HepG2 (cell line): ENCODE data around the gene UBP1. TPM values are rescaled to one million over a fixed set of nuclear protein-coding genes. Genes with fewer than 3 reads are reported as not detected.
A peak's percentile ranks its signal among the peaks of the same experiment; 100 is the strongest.

Experiments used
- ATAC-seq: fragments of 200-7000 bp; cut with Tn5 transposase; 3 replicates; pipeline ENCODE4 v1.9.1; 2020; ENCODE audit warnings: mild to moderate bottlenecking, moderate library complexity
- BruUV-seq: library from RNA; stranded (reverse); fragments of 400-500 nt; replicated peaks from 2 replicates; lab custom pipeline; 2021; lab: Mats Ljungman, UMichigan
- CTCF ChIA-PET: fragments of 300-600 bp; formaldehyde crosslinking; extraction: SDS; loops from one replicate; lab custom pipeline; 2021; ENCODE audit warnings: low total read pairs, inconsistent platforms, low intra/inter-chr PET ratio; lab: Yijun Ruan, JAX
- POLR2A ChIA-PET: fragments of 350-600 bp; sonication (Branson Sonifier 250); formaldehyde crosslinking; loops from one replicate; lab custom pipeline; 2020; ENCODE audit warnings: antibody characterized with exemption, inconsistent platforms; lab: Yijun Ruan, JAX
- DNase-seq: peaks from one replicate; pipeline ENCODE4 v3.0.0-alpha.2; 2015; ENCODE audit warnings: low spot score
- FAIRE-seq: peaks from 3 replicates; lab custom pipeline; 2011; peaks lifted over from hg19 to GRCh38; lab: Jason Lieb, UNC
- H2AFZ ChIP-seq: one replicate; pipeline ENCODE4 v1.6.1; 2011; ENCODE audit warnings: low read length, inconsistent platforms
- H3K27ac ChIP-seq: fragments of 300-600 bp; 3 replicates; pipeline ENCODE4 v1.8.0; 2011; ENCODE audit warnings: mixed run types, mild to moderate bottlenecking, mixed read lengths, low read length, inconsistent platforms; ENCODE audit not compliant: insufficient read depth; ENCODE audit errors: extremely low read length
- H3K27me3 ChIP-seq, 2 experiments: fragments of 200-600 bp in 1 of 2; 2 replicates in 1 of 2; 3 replicates in 1 of 2; pipeline versions ENCODE4 v1.6.0 to v1.8.0; 2011; ENCODE audit warnings: low read length in 2 of 2, mild to moderate bottlenecking in 2 of 2, moderate library complexity in 2 of 2, inconsistent platforms in 1 of 2; ENCODE audit not compliant: insufficient read depth in 2 of 2, control insufficient read depth in 1 of 2
- H3K36me3 ChIP-seq, 2 experiments: fragments of 200-600 bp in 1 of 2; replicated peaks in 1 of 2; 2 replicates in 1 of 2; 3 replicates in 1 of 2; pipeline versions ENCODE4 v1.5.1 to v1.8.0; 2011; ENCODE audit warnings: low read length in 2 of 2, inconsistent platforms in 1 of 2; ENCODE audit not compliant: insufficient read depth in 2 of 2, control insufficient read depth in 1 of 2
- H3K4me1 ChIP-seq: 2 replicates; pipeline ENCODE4 v1.5.1; 2012; ENCODE audit warnings: low read length, inconsistent platforms; ENCODE audit not compliant: insufficient read depth
- H3K4me2 ChIP-seq: 2 replicates; pipeline ENCODE4 v1.6.0; 2011; ENCODE audit warnings: low read depth, low read length, inconsistent platforms
- H3K4me3 ChIP-seq, 3 experiments: fragments of 200-600 bp in 1 of 3; sonication (generic), shearing (Covaris generic) in 1 of 3; replicated peaks in 1 of 3; 2 replicates each; pipeline ENCODE4 v1.5.1; 2011 to 2016; ENCODE audit warnings: low read length in 3 of 3, inconsistent platforms in 2 of 3, low read depth in 2 of 3, mild to moderate bottlenecking in 2 of 3, control low read depth in 1 of 3, mixed read lengths in 1 of 3; ENCODE audit not compliant: insufficient read depth in 1 of 3
- H3K79me2 ChIP-seq: one replicate; pipeline ENCODE4 v1.6.1; 2011; ENCODE audit warnings: low read length, inconsistent platforms; ENCODE audit not compliant: insufficient read depth
- H3K9ac ChIP-seq: 2 replicates; pipeline ENCODE4 v1.6.0; 2011; ENCODE audit warnings: mild to moderate bottlenecking, low read depth, low read length, inconsistent platforms; ENCODE audit not compliant: insufficient read depth
- H3K9me3 ChIP-seq: 2 replicates; pipeline ENCODE4 v1.5.1; 2012; ENCODE audit warnings: mild to moderate bottlenecking, low read length
- H4K20me1 ChIP-seq: 2 replicates; pipeline ENCODE4 v1.6.0; 2011; ENCODE audit warnings: inconsistent platforms, mild to moderate bottlenecking, low read length, moderate library complexity; ENCODE audit not compliant: insufficient read depth
- MAFF ChIP-seq: IDR thresholded peaks from 2 replicates; pipeline ENCODE4 v1.6.1; 2011; ENCODE audit warnings: low read depth, low read length, improper control_type of control experiment
- NFATC3 ChIP-seq: sonication (generic); formaldehyde crosslinking; IDR thresholded peaks from 2 replicates; pipeline ENCODE4 v1.5.1; 2020; ENCODE audit warnings: mild to moderate bottlenecking, missing genetic modification reagents
- SNAI1 ChIP-seq: sonication (generic); formaldehyde crosslinking; IDR thresholded peaks from 2 replicates; pipeline ENCODE4 v1.5.0; 2020; ENCODE audit warnings: mild to moderate bottlenecking, missing genetic modification reagents, borderline replicate concordance
- ZBTB40 ChIP-seq, 2 experiments: fragments of 450-650 bp in 1 of 2; sonication (generic) in 1 of 2; formaldehyde crosslinking in 1 of 2; IDR thresholded peaks; 2 replicates each; pipeline versions ENCODE4 v1.6.1 to v1.8.0; 2016 to 2022; ENCODE audit warnings: antibody characterized with exemption in 1 of 2, mild to moderate bottlenecking in 1 of 2, missing genetic modification reagents in 1 of 2
- ZNF816 ChIP-seq: sonication (generic); formaldehyde crosslinking; IDR thresholded peaks from 2 replicates; pipeline ENCODE4 v1.8.0; 2022; ENCODE audit warnings: missing genetic modification reagents, mild to moderate bottlenecking, borderline replicate concordance
- WGBS: methylation state at CpG from one replicate; pipeline ENCODE4 v1.1.6; 2017; ENCODE audit warnings: low lambda C conversion rate; 5-methylcytosine and 5-hydroxymethylcytosine counted together
- in situ Hi-C: cut with HindIII; loops from 2 replicates; pipeline ENCODE4 v1.10.0; 2017; ENCODE audit warnings: low pct_unique_long_range_greater_than_20kb; ENCODE audit not compliant: extremely low pct_ligation_motif_present
- intact Hi-C: fragments of 100-400 bp; cut with micrococcal nuclease; formaldehyde crosslinking; loops from one replicate; pipeline ENCODE4 v1.10.0; 2022; ENCODE audit not compliant: unreplicated experiment
- polyA plus RNA-seq, 8 experiments: library from polyadenylated mRNA; depleted of rRNA in 3 of 8; stranded (reverse) in 7 of 8; unstranded in 1 of 8; fragments of >200 nt; fragmentation: Illumina TruSeq in 4 of 8; extraction: Trizol in 4 of 8; gene quantifications; 2 replicates each; pipeline versions ENCODE4 v1.2.1 to v1.2.3, GENCODE V29; 2011 to 2016; ENCODE audit warnings: low read depth in 4 of 8, missing spikeins in 1 of 8, mixed read lengths in 1 of 8; ENCODE audit not compliant: insufficient read depth in 1 of 8
- total RNA-seq, 5 experiments: library from RNA; depleted of rRNA; stranded (reverse); fragments of >200 nt; fragmentation: Illumina TruSeq; extraction: Trizol; gene quantifications; 2 replicates each; pipeline ENCODE4 v1.2.3, GENCODE V29; 2016; ENCODE audit warnings: low read depth in 1 of 5

The UBP1 gene
- total and polyA plus RNA-seq, 2 of the 13 experiments (the other 11 are each of a cell fraction or from before 2014, with no cell fraction given): 48.3 to 79.9 TPM

GRCh38 chr3:33394403-33395054 lies 45.7 kb downstream of the UBP1 start:
- no TSS peak for BruUV-seq
- WGBS: 100% methylated on average over 1 of the region's 1 CpG
- ChIA-PET POLR2A (no interaction called here), CTCF (no interaction called here)
- TF ChIP-seq MAFF: 0 out of 2 replicates have a peak, but pooled peaks have one; percentile 10
- TF ChIP-seq NFATC3: no peak
- no peak for TF ChIP-seq ZNF816 (CRISPR knock-in tag)
- no peak for TF ChIP-seq SNAI1
- peak; percentile 70 for TF ChIP-seq ZBTB40 (IDR thresholded peaks at IDR 0.05)
- no peak for TF ChIP-seq ZBTB40 (CRISPR knock-in tag; IDR thresholded peaks at IDR 0.05)
- Histone ChIP-seq H3K4me1 (no peaks in the 10 kb centered on the region), H3K4me3 (no peak overlapping the region), H3K36me3 (peaks cover 27 to 71% of the 10 kb centered on the region in 2 experiments), H2AFZ (no peak overlapping the region), H3K9me3 (no peaks in the 10 kb centered on the region), H3K9ac (no peak overlapping the region), H3K79me2 (no peaks in the 10 kb centered on the region), H4K20me1 (no peaks in the 10 kb centered on the region), H3K27ac (no peak overlapping the region), H3K27me3 (no peaks in the 10 kb centered on the region), H3K4me2 (no peak overlapping the region)
- intact Hi-C loops (no loop called here), in situ Hi-C loops (no loop called here)
- no peak for ATAC-seq
- DNase-seq: no peak
- no peak for FAIRE-seq
